Tongue (tissue), 2 donors: ENCODE results near the gene SCD. TPM values are rescaled to one million over a fixed set of nuclear protein-coding genes. Genes with fewer than 3 reads are reported as not detected.
A peak's percentile ranks its signal among the peaks of the same experiment; 100 is the strongest.
"Not testable (repeated sequence)": the region's sequence is repeated elsewhere in the genome, so short reads cannot be mapped to it uniquely, and the experiment has no call there.

Experiments
- DNase-seq: peaks from one replicate; pipeline ENCODE4 v3.0.0-alpha.2; 2015
- total RNA-seq: library from RNA; depleted of rRNA; stranded (reverse); fragments of >200 nt; gene quantifications from one replicate; pipeline ENCODE4 v1.2.3, GENCODE V29; 2014

Gene SCD
- total RNA-seq: 15.7 TPM

DNA sequence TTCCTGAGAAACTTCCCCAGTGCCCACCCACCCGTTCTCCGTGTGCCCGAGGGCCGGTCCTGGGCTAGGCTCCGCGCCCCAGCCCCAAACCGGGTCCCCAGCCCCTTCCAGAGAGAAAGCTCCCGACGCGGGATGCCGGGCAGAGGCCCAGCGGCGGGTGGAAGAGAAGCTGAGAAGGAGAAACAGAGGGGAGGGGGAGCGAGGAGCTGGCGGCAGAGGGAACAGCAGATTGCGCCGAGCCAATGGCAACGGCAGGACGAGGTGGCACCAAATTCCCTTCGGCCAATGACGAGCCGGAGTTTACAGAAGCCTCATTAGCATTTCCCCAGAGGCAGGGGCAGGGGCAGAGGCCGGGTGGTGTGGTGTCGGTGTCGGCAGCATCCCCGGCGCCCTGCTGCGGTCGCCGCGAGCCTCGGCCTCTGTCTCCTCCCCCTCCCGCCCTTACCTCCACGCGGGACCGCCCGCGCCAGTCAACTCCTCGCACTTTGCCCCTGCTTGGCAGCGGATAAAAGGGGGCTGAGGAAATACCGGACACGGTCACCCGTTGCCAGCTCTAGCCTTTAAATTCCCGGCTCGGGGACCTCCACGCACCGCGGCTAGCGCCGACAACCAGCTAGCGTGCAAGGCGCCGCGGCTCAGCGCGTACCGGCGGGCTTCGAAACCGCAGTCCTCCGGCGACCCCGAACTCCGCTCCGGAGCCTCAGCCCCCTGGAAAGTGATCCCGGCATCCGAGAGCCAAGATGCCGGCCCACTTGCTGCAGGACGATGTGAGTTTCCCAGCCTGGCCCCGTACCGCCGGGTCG, at the start of gene SCD:
SCD (plus strand) TSS at position 469 of the 803 bp plus-strand sequence; CDS start at position 741, 272 bp downstream.
- peak; percentile 95 for DNase-seq

DNA sequence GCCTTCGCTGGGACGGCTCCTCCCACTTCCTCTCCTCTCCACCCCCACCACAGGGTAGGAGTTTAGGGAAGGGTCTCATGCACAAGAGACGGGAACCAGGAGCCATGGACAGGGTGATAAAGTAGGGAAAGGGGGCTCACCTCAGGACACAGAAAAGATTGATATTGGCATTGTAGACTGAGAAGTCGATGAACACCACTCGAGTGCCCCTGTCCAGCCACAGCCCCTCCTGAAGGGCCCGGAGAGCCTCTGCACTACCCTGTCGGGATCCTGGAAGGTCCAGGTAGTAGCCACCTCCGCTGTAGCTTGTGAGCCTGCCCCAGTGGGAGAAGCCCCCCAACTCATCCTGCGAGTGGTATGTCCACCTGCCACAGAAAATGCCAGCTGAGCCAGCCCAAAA, 49.8 kb upstream of the SCD start:
- no peak for DNase-seq

DNA sequence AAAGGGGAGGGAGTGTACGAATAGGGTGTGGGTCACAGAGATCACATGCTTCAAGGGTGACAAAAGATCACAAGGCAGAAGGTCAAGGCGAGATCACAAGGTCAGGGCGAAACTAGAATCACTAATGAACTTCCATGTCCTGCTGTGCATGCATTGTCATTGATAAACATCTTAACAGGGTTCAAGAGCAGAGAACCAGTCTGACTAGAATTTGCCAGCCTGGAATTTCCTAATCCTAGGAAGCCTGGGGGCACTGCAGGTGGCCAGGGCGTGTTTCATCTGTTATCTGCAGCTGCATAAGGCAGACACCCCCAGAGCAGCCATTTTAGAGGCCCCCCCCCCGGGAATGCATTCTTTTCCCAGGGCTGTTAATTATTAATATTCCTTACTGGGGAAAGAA, 45.9 kb upstream of the SCD start:
- not testable (repeated sequence) for DNase-seq

DNA sequence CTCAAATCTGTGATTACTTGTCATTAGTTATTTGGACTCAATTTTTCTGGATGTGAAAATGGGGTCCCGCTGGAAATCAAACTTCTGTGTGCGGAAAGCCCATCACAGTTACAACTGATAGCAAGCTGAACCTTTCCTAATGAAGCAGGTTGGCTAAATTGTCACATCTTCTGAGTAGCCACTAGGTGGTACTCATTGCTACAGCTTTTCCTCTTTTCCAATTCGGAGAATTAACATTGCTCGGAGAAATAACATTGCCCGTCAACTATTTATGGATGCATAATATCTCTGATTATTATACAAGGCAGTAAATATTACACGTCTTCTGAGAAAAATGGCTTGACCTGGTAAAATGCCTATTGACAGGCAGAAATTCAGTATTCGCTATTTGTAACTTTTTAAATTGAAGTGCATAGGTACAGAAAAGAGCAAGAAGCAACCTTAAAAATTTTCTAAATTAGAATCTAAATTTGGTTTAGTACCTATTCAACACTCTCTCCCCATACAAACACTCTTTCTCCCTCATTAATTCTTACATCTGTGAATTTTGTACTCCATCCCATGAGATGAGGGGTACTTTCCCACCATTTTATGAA, 43.2 kb upstream of the SCD start:
- peak; percentile 8 for DNase-seq

DNA sequence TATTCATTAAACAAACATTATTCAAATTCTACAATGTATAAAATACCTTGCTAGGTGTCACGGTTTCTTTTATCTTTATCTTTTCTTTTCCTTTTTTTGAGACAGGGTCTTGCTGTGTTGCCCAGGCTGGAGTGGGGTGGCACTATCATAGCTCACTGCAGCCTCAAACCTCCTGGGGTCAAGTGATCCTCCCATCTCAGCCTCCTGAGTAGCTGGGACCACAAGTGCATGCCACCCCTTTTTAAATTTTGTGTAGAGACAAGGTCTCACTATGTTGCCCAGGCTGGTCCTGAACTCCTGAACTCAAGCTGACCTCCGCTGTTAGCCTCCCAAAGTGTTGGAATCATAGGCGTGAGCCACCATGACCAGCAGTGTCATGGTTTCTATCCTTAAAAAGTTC, 42.6 kb upstream of the SCD start:
- no peak for DNase-seq

DNA sequence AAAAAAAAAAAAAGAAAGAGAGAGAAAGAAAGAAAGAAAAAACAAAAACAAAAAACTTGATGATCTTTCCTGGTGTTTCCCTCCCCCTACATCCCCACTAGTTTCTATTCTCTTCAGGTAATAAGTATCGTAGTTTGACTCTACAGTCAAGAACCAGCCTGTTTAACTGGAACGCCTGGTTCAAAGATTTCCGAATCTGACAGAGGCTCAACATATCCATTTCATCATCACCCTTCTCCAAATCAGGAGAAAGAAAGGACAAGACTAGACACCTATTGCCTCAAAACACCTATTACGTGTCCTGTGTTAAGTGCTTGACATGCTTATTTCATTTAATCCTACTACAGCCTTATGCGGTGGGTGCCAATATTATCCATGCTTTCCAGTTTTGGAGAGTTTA, 40.2 kb upstream of the SCD start:
- no peak for DNase-seq

DNA sequence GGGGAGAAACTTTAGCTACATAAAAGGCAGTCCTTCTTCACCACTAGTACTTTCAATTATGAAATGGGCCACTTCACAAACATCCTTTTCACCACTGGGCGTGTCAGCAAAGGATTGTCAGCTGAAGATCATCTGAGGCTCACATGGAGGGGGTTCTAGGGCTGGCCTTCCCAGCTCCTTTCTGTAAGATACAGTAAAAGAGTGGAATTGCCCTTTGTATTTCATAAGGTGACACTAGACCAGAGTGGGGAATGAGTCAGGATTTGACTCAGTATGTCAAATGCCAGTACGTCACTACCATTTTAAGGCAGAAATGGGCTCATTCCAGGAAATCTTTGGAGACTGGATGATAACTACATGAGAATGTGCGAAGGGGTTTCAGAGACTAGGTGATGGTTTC, 39.3 kb upstream of the SCD start:
- DNase-seq: no peak

DNA sequence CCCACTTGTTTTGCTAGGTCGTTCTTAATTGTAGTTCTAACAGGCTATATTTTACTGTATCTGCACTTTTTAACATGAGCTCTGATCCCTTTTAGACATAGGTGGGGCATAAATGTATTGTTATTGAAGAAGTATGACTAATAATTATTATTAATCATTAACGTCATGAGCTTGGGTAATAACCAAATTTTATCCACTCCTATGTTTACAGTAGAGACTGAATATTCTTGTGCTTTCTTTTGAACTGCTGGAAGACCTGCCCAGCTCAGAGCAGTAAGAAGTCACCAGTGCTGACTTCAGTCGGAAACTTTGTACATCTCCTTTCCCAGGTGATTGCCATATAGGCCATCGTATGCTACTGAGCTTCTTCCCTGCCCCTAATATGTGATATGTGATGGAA, 35.7 kb upstream of the SCD start:
- DNase-seq: no peak

DNA sequence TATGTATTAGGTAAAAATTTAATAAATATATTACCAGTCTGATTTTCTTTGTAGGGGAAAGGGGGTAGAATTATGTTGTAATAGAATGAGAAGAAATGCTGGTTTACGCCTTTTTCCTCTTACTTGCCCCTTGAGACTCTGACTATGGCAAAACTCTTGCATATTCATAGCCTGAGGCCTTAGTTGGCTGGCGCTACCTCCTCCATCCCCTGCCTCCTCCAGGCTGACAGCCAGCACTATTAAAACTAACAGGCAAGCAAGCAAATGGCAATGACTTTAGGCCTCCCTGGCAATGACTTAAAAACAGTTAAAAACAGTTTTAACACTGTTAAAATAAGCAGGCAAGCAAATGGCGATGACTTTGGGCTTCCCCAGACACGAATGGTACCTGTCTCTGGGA, 31.4 kb upstream of the SCD start:
- no peak for DNase-seq

DNA sequence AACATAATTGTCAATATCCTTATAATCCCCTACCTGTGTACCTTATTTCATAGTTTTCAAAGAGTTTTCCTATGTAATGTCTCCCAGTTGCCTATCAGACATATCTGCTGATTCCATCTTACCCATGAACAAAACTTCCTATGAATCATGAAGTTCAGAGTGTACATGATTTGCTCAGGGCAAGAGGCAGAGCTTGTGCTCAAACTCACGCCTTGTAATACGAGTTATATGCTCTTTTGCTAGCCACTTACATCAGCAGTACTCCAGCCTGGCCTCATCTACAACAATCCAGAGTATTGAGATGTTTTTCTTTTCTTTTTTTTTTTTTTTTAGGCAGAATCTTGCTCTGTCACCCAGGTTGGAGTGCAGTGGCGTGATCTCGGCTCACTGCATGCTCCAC, 28.8 kb upstream of the SCD start:
- DNase-seq: no peak

DNA sequence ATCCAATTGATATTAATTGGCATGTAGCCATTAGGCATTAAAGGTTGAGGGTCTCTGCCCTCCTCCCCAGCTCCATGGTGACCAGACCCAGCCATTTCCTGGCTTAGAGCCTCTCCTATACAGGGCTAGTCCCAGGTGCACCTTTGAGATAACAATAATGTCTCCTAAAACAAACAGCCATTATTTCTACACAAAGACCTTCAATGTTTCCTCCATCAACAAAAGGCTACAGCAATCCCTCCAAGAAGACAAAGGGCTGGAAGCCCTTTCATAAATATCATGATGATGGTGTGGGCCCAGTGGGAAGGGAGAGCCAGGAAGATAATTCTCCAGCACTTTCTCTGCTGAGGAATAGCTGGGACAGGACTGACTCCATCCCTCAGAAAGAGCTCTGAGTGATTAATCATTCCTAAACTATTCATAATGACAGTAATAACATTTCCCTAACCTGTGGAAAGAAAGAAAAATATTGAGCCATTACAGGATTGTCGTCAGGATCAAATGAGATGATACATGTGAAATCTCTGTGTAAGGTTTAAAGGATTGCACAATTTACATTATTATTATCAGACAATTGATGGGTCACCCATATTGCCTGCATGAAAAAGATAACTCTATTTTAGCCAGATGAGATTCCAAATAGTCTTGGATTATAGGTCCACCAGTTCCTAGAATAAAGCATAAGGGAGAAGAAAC, 27.2 kb upstream of the SCD start:
- no peak for DNase-seq

DNA sequence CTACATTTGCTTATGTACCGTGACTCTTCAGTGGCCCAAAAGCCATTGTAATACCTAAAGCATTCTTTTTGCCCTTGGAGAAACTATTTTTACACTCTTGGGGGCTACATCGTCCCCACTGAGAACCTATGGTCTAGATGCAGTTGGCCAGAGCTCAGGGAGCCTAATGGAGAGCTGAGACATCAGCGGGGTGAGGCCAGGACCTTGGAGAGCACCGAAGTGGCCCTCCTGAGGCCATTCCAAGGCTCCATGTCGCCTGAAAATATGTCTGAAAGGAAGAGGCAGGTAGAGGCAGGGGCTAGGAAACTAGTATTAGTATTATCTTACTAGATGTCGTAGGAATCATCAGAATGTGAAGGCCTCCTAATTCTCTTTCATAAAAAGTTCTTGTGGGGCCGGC, 21.9 kb upstream of the SCD start:
- DNase-seq: no peak

DNA sequence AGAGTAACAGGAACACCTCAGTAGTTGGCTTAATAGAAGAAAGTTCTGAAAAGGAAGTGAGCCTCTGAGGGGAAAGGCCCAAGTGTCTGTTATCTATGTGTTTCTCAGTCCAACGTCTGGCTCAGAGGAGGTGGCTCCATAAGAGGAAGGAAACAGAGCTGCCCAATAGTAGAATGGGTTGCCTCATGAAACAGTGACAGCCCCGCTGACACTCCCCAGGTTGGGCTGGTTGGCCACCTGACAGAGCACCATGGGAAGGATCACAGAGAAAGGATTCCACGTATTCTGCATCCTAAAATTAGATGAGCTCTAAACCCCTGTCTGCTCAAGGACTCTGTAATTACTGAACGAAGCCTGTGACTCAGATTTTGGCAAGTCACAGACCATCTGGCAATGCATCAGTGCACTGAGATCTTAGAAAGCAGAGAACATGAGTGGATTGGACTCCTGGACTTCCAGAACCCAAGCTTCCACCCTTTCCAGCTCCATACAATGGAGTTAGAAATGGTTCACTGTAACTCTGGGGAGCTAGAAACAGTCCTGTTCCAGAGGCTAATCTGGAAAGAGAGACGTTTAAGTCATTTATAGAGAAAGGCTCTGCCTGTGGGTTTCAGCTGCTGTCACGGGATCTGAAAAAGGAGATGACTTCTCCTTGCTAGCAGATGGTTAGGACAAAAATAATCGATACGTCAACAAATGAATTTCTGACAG, 19.9 kb upstream of the SCD start:
- DNase-seq: peak; percentile 35

DNA sequence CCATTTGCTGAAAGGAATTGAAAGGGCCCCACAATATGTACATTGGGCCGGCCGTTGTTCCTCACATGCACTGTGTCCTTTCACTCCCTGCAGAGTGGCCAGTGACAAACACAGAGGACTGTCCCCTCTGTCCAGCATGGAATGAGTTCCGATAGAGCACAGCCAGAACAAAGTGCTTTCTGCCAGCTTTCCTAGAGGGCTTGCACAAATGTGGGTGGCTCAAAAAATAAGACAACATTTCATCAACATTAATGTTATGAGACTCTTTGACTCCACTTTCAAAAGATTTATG, 19.4 kb upstream of the SCD start:
- no peak for DNase-seq

DNA sequence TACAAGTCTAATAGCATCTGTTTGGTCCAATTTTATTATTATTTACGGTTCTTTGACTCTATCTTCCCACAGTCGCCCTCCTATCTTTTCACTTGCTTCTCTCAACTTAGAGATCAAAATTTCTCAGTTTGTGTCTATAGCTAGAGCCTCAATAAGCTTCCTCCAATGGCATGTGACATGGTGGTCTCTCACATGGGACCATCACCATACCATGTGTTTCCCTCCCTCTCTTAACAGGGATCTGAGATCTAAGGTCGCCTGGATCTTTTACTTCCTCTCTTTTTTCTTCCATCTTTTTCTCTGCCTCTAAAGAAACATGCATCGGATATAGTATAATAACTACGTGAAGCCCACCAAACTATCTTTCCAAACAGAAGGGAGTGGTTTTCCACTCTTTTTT, 18.8 kb upstream of the SCD start:
- DNase-seq: no peak

DNA sequence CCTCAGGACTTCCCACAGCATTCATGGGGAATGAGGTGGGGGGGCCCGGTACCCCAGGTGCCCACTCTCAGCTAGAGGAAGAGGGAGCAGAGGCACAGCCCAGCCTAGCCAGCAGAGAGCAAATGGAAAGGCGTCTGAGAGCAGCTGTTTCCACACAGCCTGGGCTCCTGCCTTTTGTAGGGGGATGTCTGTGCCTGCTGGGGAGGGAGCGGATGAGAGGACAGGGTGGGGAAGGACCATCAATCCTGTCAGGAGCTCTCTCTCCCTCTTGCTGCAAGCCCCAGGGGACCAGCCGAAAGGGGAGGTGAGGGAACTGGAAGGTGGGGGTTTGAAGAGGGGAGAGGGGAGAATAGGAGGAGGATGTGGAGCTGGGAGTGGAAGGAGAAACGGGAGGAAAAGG, 17.0 kb upstream of the SCD start, which contains the start of gene PKD2L1:
PKD2L1 (minus strand) TSS at position 150 of the 400 bp plus-strand sequence; CDS start at position 25, 125 bp downstream.
- DNase-seq: no peak

DNA sequence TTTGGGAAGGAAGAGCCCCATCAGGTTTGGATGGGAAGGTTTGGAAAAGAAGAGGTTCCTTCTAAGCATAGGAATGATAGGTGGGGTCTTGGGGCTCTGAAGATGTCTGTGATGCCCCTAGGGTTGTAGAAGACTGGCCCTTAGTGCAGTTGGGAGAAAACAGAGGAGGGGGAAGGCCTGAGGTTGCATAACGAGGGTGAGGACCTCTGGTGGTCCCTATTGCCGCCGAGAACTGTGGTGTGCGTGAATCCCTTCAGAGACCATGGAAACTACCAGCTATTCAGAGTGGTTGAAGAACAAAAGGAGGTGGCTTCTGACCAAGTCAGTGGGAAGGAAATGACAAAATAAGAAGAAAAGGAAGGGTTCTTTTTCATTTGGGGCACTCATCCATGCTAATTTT, 13.9 kb upstream of the SCD start:
- no peak for DNase-seq

DNA sequence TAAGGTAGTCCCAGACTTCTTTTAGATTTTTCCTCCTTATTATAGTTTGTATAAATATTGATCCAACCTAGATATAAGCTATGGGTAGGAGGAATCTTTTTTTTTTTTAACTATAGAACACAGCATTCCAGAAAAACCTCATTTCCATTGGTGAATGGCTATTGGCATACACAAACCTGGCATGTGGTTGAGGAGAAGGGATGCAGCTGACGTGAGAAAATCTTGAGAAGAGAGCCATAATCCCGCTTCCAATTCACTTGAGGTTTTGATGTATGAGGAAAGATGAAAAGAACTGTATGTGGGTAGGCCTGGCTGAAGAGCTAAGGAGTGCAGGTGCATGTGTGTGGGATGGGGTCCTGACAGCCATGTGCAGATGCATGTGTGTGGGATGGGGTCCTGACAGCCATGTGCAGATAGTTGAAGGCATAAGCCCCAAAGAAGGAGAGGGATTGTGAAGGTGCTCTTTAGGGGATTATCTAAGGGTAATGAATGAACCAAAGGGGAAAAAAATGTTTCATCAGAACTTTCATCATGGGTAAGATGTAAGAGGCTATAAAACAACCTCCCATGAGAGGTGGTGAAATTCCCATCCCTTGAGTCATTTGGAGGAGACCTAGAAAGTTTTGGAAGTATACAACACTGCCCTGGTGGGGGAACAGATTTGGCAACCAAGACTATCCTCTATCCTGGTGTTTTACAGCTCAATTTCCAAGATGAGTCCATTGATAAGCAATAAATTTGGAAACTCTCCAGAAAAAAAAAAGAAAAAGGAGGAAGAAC, 13.2 kb upstream of the SCD start:
- DNase-seq: no peak

DNA sequence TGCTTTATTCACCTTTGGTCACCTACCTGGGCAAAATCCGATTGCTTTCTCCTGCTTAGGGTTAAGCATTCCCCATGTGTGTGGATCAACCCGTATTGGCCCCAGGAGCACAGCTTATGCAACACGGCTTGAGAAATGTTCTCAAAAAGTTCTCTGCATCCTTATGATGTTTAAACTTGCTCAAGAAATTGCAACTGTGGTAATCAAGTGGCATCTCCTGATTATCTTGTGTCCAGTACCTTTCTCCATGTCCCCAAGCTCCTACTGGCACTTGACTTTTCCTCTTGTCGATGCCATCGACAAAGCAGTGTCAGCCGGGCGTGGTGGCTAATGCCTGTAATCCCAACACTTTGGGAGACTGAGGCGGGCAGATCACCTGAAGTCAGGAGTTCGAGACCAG, 12.3 kb upstream of the SCD start:
- DNase-seq: no peak

DNA sequence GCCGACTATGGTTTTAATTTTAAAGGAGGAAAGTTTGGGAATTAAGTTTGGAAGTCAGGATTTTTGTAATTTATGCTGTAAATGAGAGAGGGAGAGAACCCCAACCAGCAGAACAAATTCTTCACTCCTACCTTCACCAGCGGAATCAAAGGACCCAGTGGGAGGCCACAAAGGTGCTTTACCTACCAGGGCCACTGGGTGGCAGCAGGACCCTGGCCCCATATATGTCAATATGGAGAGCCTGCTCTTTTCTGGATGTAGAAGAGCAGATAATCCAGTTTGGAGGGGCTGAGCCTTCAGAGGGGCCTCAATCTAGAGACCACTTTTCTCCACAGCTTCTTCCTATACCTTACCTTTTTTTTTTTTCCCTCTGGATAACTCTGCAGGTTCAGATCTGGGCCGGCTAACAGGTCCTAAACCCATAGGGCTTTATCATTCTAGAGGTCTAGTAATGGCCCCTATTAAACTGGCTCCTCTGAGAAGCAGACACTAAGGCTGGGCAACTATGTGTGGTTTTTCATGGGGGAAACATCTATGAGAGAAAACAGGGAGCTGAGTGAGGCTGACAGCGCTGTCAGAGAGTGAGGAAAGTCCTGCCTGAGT, 8.5 kb upstream of the SCD start:
- peak; percentile 84 for DNase-seq

DNA sequence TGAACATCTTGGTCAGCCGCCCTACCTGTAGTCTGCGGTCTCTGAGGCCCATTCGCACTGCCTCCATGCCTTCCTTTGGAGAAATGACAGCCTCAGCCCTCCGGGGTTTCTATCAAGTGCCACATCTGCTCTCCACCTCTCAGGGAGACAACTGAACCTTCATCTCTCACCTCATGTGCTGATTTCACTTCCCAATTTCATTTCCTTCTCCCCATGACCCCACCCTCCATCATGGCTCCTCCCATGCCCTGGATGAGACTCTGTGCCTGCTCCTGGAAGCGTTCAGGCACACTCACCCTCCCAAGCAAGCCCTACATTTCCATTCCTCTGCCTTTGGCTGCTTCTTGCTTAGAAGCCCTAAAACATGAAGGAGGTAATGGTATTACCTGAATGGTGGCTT, 7.8 kb upstream of the SCD start:
- no peak for DNase-seq
